Mucosa of descending colon (tissue), 3 donors: ENCODE measurements around the gene METRNL. TPM values are rescaled to one million over a fixed set of nuclear protein-coding genes. Genes with fewer than 3 reads are reported as not detected.
"Not testable (repeated sequence)": the region's sequence is repeated elsewhere in the genome, so short reads cannot be mapped to it uniquely, and the experiment has no call there.

ENCODE experiments used
- ATAC-seq: fragments of 200-7000 bp; cut with Tn5 transposase; one replicate; pipeline ENCODE4 v1.9.1; 2020; ENCODE audit warnings: mild to moderate bottlenecking, moderate library complexity
- DNase-seq, 3 donors: peaks; one replicate each; pipeline ENCODE4 v3.0.0-alpha.2; 2020
- H3K36me3 ChIP-seq: fragments of 200-600 bp; one replicate; pipeline ENCODE4 v1.8.0; 2021; ENCODE audit warnings: low read depth, mild to moderate bottlenecking
- H3K4me1 ChIP-seq: fragments of 200-600 bp; one replicate; pipeline ENCODE4 v1.8.0; 2021; ENCODE audit warnings: low read depth, mild to moderate bottlenecking
- H3K4me3 ChIP-seq: fragments of 200-600 bp; one replicate; pipeline ENCODE4 v1.8.0; 2021; ENCODE audit warnings: mild to moderate bottlenecking
- H3K9me3 ChIP-seq: fragments of 200-600 bp; one replicate; pipeline ENCODE4 v1.8.0; 2021; ENCODE audit warnings: mild to moderate bottlenecking
- CTCF ChIP-seq: fragments of 200-600 bp; IDR thresholded peaks from one replicate; pipeline ENCODE4 v1.8.0; 2022; ENCODE audit warnings: antibody characterized with exemption, mild to moderate bottlenecking
- intact Hi-C, 2 donors: fragments of 100-400 bp; cut with DNase I in 1 of 2; cut with micrococcal nuclease in 1 of 2; formaldehyde crosslinking; loops; one replicate each; pipeline versions ENCODE4 v1.11.0 to v1.11.1; 2022; cut with DNase I, micrococcal nuclease
- total RNA-seq, 3 donors: library from RNA; stranded (reverse); fragmentation: NEBNext Ultra II Directional in 2 of 3; extraction: Animal tissue kit (Norgen Biotek cat#: 25700) in 2 of 3; gene quantifications; one replicate each; pipeline versions ENCODE4 v1.2.1 to v1.2.4, GENCODE V29; 2021 to 2023
- donor health status: DM: no; HTN: no; CAD: no; lungs with moderate emphysema.
- donor health status: DM: no; HTN: no; CAD: no.
- donor health status: DM: no; HTN: yes; CAD: no.

The METRNL gene
- total RNA-seq, 3 donors from 2014 or later, result 78.6 to 134 (median 116) TPM

GRCh38 chr17:83137523-83137922, 58.1 kb downstream of the METRNL start:
- Histone ChIP-seq H3K9me3 (peaks cover 2% of the 10 kb centered on the region), H3K4me1 (no peaks in the 10 kb centered on the region), H3K36me3 (no peaks in the 10 kb centered on the region), H3K4me3 (no peak overlapping the region)
- DNase-seq (no peak), ATAC-seq (no peak)
- intact Hi-C loops, result no loop called here
- no peak for TF ChIP-seq CTCF

- intact Hi-C loops, result no loop called here
- ATAC-seq, result no peak
- TF ChIP-seq CTCF, result no peak
- Histone ChIP-seq H3K4me3 (no peak overlapping the region), H3K9me3 (peaks cover 2% of the 10 kb centered on the region), H3K36me3 (no peaks in the 10 kb centered on the region), H3K4me1 (no peaks in the 10 kb centered on the region)
- DNase-seq, result no peak
These were observed 59.4 kb downstream of the METRNL start for GRCh38 chr17:83138820-83139219.

GRCh38 chr17:83139541-83140248, 60.3 kb downstream of the METRNL start:
- H3K4me1 ChIP-seq, H3K36me3 ChIP-seq, ATAC-seq, H3K4me3 ChIP-seq, intact Hi-C loops, H3K9me3 ChIP-seq, DNase-seq: not testable (repeated sequence)

GRCh38 chr17:83140249-83140566, 60.8 kb downstream of the METRNL start:
- H3K36me3 ChIP-seq, ATAC-seq, H3K4me3 ChIP-seq, H3K4me1 ChIP-seq, H3K9me3 ChIP-seq, intact Hi-C loops, DNase-seq: not testable (repeated sequence)

GRCh38 chr17:83142619-83143018, 63.2 kb downstream of the METRNL start:
- TF ChIP-seq CTCF, result no peak
- Histone ChIP-seq H3K36me3 (no peaks in the 10 kb centered on the region), H3K4me1 (no peaks in the 10 kb centered on the region), H3K9me3 (peaks cover 2% of the 10 kb centered on the region), H3K4me3 (no peak overlapping the region)
- intact Hi-C loops, result no loop called here
- DNase-seq (no peak), ATAC-seq (no peak)

GRCh38 chr17:83143817-83144231, 64.4 kb downstream of the METRNL start:
- peaks cover 2% of the 10 kb centered on the region for H3K9me3 ChIP-seq
- no peaks in the 10 kb centered on the region for H3K4me1 ChIP-seq
- H3K4me3 ChIP-seq, result no peak overlapping the region
- intact Hi-C loops, result no loop called here
- ATAC-seq, result no peak
- no peak for DNase-seq
- TF ChIP-seq CTCF, result no peak
- no peaks in the 10 kb centered on the region for H3K36me3 ChIP-seq

Other genes with a start within 250 kb of the METRNL start
- gene ZNF750, start 239.6 kb upstream of the METRNL start, total RNA-seq, result not detected